ENCODE results near the gene DVL2. TPM values are rescaled to one million over a fixed set of nuclear protein-coding genes. Genes with fewer than 3 reads are reported as not detected.
A peak's percentile ranks its signal among the peaks of the same experiment; 100 is the strongest.

The DVL2 gene
- 61.9 TPM for polyA plus RNA-seq (2012; ENCODE audit: insufficient read depth, insufficient read length)

GRCh38 chr17:7234083-7234951 lies at the start of gene DVL2:
Gene DVL2, minus strand, starts transcription at chr17:7234517. Its CDS starts 255 bp downstream, at chr17:7234262.
- peak; percentile 92 for DNase-seq (ENCODE audit: low read depth, low spot score)
- H3K4me3 ChIP-seq (ENCODE audit: low read length), result peak within 1 kb of the TSS; percentile 74

GRCh38 chr17:7283471-7284216 lies 49.3 kb upstream of the DVL2 start:
- no peak overlapping the region for H3K4me3 ChIP-seq (ENCODE audit: low read length)
- DNase-seq (ENCODE audit: low read depth, low spot score), result no peak

DNA sequence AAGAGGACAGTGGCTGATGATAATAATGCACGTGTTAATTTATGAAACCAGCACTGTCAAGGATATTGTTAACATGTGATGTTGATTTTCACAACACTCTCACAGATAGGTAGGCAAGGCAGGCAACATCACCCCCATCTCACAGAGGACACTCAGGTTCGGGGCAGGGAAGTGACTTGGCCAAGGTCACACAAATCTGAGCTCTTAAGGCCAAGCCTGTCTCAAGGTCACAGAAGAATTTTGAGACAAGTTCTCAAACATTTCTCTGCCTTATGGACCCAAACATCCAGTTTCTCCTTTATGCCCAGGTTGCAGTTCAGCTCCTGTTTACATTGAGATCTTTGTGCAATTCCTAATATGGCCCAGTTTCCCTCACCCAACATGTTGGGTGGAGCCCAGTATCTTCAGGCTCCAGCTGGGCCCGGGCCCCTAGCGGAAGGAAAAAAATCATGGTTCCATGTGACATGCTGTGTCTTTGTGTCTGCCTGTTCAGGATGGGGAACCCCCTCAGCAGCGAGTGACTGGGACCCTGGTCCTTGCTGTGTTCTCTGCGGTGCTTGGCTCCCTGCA lies 48.5 kb upstream of the DVL2 start:
- DNase-seq (ENCODE audit: low read depth, low spot score), result no peak
- H3K4me3 ChIP-seq (ENCODE audit: low read length), result no peak overlapping the region

GRCh38 chr17:7281953-7282751 lies 47.8 kb upstream of the DVL2 start:
- DNase-seq (ENCODE audit: low read depth, low spot score), result no peak
- peak overlapping the region; percentile 54 for H3K4me3 ChIP-seq (ENCODE audit: low read length)

DNA sequence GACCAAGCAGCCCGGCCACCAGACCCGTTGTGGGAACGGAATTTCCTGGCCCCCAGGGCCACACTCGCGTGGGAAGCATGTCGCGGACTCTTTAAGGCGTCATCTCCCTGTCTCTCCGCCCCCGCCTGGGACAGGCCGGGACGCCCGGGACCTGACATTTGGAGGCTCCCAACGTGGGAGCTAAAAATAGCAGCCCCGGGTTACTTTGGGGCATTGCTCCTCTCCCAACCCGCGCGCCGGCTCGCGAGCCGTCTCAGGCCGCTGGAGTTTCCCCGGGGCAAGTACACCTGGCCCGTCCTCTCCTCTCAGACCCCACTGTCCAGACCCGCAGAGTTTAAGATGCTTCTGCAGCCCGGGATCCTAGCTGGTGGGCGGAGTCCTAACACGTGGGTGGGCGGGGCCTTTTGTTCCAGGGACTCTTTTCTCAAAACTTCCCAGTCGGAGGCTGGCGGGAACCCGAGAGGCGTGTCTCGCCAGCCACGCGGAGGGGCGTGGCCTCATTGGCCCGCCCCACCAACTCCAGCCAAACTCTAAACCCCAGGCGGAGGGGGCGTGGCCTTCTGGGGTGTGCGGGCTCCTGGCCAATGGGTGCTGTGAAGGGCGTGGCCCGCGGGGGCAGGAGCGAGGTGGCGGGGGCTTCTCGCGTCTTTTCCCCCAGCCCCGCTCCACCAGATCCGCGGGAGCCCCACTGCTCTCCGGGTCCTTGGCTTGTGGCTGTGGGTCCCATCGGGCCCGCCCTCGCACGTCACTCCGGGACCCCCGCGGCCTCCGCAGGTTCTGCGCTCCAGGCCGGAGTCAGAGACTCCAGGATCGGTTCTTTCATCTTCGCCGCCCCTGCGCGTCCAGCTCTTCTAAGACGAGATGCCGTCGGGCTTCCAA lies 47.0 kb upstream of the DVL2 start, which contains the start of gene SLC2A4:
TSS of gene SLC2A4 (plus strand) at position 645 of the 879 bp plus-strand sequence. CDS start at position 862, 217 bp downstream.
- peak; percentile 94 for DNase-seq (ENCODE audit: low read depth, low spot score)
- peak within 1 kb of the TSS; percentile 57 for H3K4me3 ChIP-seq (ENCODE audit: low read length)

GRCh38 chr17:7280519-7281073 lies 46.3 kb upstream of the DVL2 start:
- DNase-seq (ENCODE audit: low read depth, low spot score), result peak; percentile 82
- H3K4me3 ChIP-seq (ENCODE audit: low read length), result peak overlapping the region; percentile 57

DNA sequence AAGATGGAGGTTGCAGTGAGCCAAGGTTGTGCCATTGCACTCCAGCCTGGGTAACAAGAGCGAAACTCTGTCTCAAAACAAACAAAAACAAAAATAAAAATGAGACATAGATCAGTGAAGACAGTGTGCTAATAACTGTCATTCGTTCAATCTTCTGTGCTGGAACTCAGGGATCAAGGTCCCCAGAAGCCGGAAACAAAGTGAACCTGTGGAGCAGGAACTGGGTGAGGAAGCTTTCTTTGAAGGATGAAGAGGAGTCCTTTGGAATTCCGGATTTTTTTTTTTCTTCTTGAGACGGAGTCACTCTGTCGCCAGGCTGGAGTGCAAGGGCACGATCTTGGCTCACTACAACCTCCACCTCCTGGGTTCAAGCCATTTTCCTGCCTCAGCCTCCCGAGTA lies 45.1 kb upstream of the DVL2 start:
- DNase-seq (ENCODE audit: low read depth, low spot score), result no peak
- H3K4me3 ChIP-seq (ENCODE audit: low read length), result no peak overlapping the region

DNA sequence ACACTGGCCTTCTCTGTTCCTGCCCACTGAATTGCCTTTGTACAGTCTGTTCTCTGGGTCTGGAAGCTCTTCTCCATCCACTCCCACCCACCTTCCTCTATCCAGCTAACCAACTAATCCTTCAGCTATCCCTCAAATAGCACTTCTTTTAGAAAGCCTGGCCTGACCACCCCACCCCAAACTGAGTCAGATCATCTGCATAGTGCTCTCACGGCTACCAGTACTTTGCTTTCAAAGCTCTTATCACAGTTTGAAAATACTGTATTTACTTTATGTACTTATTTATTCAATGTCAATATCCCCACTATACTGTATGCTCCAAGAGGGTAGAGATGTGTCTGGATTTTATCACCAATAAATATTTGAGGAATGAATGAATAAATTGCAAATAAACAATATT lies 32.5 kb upstream of the DVL2 start:
- no peak for DNase-seq (ENCODE audit: low read depth, low spot score)
- H3K4me3 ChIP-seq (ENCODE audit: low read length), result no peak overlapping the region

DNA sequence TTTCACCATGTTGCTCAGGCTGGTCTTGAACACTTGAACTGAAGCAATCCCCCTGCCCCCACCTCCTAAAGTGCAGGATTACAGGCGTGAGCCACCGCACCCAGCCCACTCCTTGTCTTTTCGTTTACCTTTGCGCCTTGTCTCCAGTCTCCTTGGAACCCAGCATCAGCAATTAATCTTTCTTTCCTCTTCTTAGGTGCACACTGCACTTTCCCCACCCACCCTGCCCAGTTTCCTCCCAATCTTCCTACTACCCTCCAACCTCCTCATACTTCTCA lies 29.4 kb upstream of the DVL2 start:
- DNase-seq (ENCODE audit: low read depth, low spot score), result no peak
- H3K4me3 ChIP-seq (ENCODE audit: low read length), result no peak overlapping the region

DNA sequence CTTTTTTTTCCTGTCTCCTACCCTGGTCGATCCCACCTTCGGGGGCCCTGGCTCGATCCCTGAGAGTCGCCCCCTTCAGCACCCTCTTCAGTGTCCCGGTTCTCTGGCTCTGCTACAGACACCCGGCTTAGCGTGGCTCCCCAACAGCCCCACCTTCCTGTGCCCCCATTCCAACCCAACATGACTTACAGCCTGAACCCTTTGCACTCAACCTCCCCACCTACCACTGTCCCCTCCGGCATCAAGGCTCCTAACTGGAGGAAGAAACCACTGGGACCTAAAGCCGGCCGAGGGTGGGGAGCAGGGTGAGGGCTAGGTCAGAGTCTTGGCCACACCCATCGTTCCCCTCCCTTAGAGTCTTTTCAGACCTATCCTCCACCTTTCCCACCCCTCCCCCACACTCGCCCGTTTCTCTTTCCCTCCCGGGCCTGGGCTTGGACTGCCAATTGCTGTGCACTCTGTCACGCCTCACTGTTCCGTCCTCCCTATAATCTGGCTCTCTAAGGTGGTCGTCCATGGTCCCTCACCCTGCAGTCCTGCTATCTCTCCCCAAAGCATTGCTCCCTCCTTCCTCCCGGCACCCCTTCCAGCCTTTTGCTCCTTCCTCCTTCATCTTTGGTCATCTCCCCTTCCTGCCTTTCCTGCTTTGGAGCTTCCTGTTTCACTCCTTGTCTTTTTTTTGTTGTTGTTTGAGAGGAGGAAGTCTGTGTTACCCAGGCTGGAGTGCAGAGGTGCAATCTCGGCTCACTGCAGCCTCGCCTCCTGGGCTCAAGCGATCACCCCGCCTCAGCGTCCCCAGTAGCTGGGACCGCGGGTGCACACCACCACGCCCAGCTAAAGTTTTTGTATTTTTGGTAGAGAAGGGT lies 28.9 kb upstream of the DVL2 start:
- DNase-seq (ENCODE audit: low read depth, low spot score), result no peak
- H3K4me3 ChIP-seq (ENCODE audit: low read length), result no peak overlapping the region

DNA sequence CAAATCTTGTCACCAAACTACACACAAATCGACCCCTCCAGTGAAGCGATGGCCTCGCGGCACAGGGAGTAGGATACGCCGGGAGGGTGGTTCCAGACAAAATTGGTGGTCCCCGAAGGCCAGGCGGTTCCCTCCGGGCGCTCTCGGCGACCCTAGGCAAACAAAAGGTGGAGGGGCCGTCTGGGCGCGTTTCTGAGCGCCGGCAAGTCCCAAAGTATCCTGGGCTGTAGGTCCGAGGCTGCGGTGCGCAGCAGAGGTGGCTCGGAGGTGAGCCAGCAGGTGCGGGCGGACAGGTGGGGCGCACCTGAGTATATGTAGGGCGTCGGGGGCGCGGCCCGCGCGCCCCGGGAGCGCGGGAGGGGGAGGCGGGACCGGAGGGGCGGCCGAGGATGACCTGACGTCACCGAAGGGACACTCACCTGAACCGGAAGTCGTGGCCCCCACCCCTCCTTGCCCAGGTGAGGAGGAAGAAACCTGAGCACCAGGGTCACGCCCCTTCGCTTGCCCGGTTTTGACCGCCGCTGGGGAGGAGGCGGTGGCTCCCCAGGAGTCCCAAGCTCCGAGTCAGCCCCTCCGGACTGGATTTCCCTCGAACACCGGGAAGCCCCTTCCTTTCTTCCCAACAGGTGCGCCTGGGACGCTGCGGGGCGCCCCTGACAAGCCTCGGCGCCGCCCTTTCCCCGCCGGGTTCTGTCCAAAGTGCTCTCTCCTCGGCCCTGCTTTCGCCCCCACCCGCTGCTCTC lies 28.0 kb upstream of the DVL2 start, which contains the start of gene CLDN7:
TSS of gene CLDN7 (minus strand) at position 287 of the 743 bp plus-strand sequence. CDS start 435 bp downstream, outside the sequence.
- no peak for DNase-seq (ENCODE audit: low read depth, low spot score)
- no peak within 1 kb of the TSS for H3K4me3 ChIP-seq (ENCODE audit: low read length)

GRCh38 chr17:7261379-7262191 lies 27.3 kb upstream of the DVL2 start:
- no peak for DNase-seq (ENCODE audit: low read depth, low spot score)
- H3K4me3 ChIP-seq (ENCODE audit: low read length), result no peak overlapping the region

GRCh38 chr17:7260651-7261378 lies 26.5 kb upstream of the DVL2 start:
- no peak for DNase-seq (ENCODE audit: low read depth, low spot score)
- no peak overlapping the region for H3K4me3 ChIP-seq (ENCODE audit: low read length)

GRCh38 chr17:7260151-7260550 lies 25.8 kb upstream of the DVL2 start:
- DNase-seq (ENCODE audit: low read depth, low spot score), result no peak
- H3K4me3 ChIP-seq (ENCODE audit: low read length), result no peak overlapping the region

DNA sequence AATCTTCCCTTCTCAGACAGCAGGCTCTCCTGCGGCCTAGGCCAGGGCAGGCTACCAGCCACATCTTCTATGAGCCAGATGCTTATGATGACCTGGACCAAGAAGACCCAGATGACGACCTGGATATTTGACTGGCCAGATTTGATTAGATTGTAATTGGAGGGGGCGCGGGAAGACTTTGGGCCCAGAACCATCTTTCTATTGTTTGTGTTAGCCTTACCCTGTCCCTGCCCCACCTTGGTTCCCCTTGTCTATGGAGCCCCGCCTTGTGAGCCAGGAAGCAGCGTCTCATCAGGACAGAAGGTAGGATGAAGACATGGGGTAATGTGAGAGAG lies 25.2 kb upstream of the DVL2 start:
- no peak overlapping the region for H3K4me3 ChIP-seq (ENCODE audit: low read length)
- no peak for DNase-seq (ENCODE audit: low read depth, low spot score)

Measured in Jurkat, Clone E6-1 (cell line).